Left renal cortex interstitium (tissue), 4 donors: ENCODE measurements around the gene BAIAP2. TPM values are rescaled to one million over a fixed set of nuclear protein-coding genes. Genes with fewer than 3 reads are reported as not detected.

ENCODE experiments used
- DNase-seq, 4 donors: peaks; one replicate each; pipeline ENCODE4 v3.0.0-alpha.2; 2013; ENCODE audit warnings: low read depth in 4 of 4, low spot score in 2 of 4, missing footprints in 1 of 4
- polyA plus RNA-seq, 4 donors: library from polyadenylated mRNA; unstranded; fragments of 120-200 nt; gene quantifications; one replicate each; pipeline ENCODE4 v1.2.1, GENCODE V29; 2013; ENCODE audit not compliant: insufficient read length in 4 of 4

Gene BAIAP2
- polyA plus RNA-seq: 10 to 100 TPM; 33.0 to 47.1 (median 41.2) TPM

- peak in 3 of 4 donors; percentile 77 to 86 (median 83) for DNase-seq
Observed at GRCh38 chr17:81034779-81035520, at the start of gene BAIAP2. TSS of gene BAIAP2 (plus strand) at chr17:81035151. CDS start at chr17:81035255, 104 bp downstream.

GRCh38 chr17:80986046-80986445, 48.9 kb upstream of the BAIAP2 start:
- no peak for DNase-seq

GRCh38 chr17:80986816-80987475, 48.0 kb upstream of the BAIAP2 start:
- no peak for DNase-seq

GRCh38 chr17:80987941-80988461, 47.0 kb upstream of the BAIAP2 start:
- no peak for DNase-seq

GRCh38 chr17:80989586-80989913, 45.4 kb upstream of the BAIAP2 start:
- no peak for DNase-seq

- DNase-seq: no peak
Observed at GRCh38 chr17:80990921-80991644, 43.9 kb upstream of the BAIAP2 start.

GRCh38 chr17:80991645-80992076, 43.3 kb upstream of the BAIAP2 start, which contains the start of gene CHMP6:
TSS of gene CHMP6 (plus strand) at chr17:80991841. CDS start at chr17:80991919, 78 bp downstream.
- peak in 3 of 4 donors; percentile 53 to 73 (median 62) for DNase-seq

GRCh38 chr17:80992077-80992947, 42.6 kb upstream of the BAIAP2 start:
- no peak for DNase-seq

- DNase-seq: no peak
Observed at GRCh38 chr17:80992948-80993624, 41.9 kb upstream of the BAIAP2 start.

- no peak for DNase-seq
Observed at GRCh38 chr17:80995131-80995530, 39.8 kb upstream of the BAIAP2 start.

GRCh38 chr17:80996422-80997305, 38.3 kb upstream of the BAIAP2 start:
- DNase-seq: no peak

GRCh38 chr17:80997424-80998117, 37.4 kb upstream of the BAIAP2 start:
- no peak for DNase-seq

- no peak for DNase-seq
Observed at GRCh38 chr17:80998118-80998747, 36.7 kb upstream of the BAIAP2 start.

GRCh38 chr17:80998748-80999535, 36.0 kb upstream of the BAIAP2 start:
- DNase-seq: no peak

- DNase-seq: no peak
Observed at GRCh38 chr17:80999536-81000333, 35.2 kb upstream of the BAIAP2 start.

- DNase-seq: no peak
Observed at GRCh38 chr17:81000334-81000630, 34.7 kb upstream of the BAIAP2 start.
